ENCODE measurements around the gene EIF3K.
"Not testable (repeated sequence)": the region's sequence is repeated elsewhere in the genome, so short reads cannot be mapped to it uniquely, and the experiment has no call there.

Gene EIF3K

GRCh38 chr19:38597075-38597474 is 21.9 kb upstream of the EIF3K start:
- H3K79me1 ChIP-seq (ENCODE audit: low read length): no peaks in the 10 kb centered on the region
- H2AK5ac ChIP-seq (ENCODE audit: low read length): no peak overlapping the region
- H3K23ac ChIP-seq (ENCODE audit: low read length): no peak overlapping the region
- peaks cover 4% of the 10 kb centered on the region for H3K9me3 ChIP-seq (ENCODE audit: insufficient read depth, low read depth, low read length)
- H3K36me3 ChIP-seq (ENCODE audit: control insufficient read depth in 1 of 2, insufficient read depth in 2 of 2, low read length in 2 of 2): no peaks in the 10 kb centered on the region
- no peak overlapping the region for H4K12ac ChIP-seq (ENCODE audit: low read depth, low read length)
- no peak overlapping the region for H3K14ac ChIP-seq (ENCODE audit: low read length)
- no peak overlapping the region for H3K4ac ChIP-seq (ENCODE audit: low read depth, low read length)
- no peak overlapping the region for H2BK5ac ChIP-seq (ENCODE audit: low read depth, low read length, poor library complexity)
- H3K4me2 ChIP-seq (ENCODE audit: low read length): no peak overlapping the region
- no peak for DNase-seq
- no peak overlapping the region for H2BK120ac ChIP-seq (ENCODE audit: insufficient read depth, low read length, poor library complexity)
- no peak overlapping the region for H4K91ac ChIP-seq (ENCODE audit: low read depth, low read length)
- no peaks in the 10 kb centered on the region for H3K27me3 ChIP-seq (ENCODE audit: insufficient read depth, low read length)
- no peaks in the 10 kb centered on the region for H3K79me2 ChIP-seq (ENCODE audit: control insufficient read depth, insufficient read depth, low read length, poor library complexity)
- no peak overlapping the region for H3K27ac ChIP-seq (ENCODE audit: low read depth, low read length)
- no peak overlapping the region for H3K9ac ChIP-seq (ENCODE audit: low read length)
- H3K4me3 ChIP-seq (ENCODE audit: low read depth, low read length): no peak overlapping the region
- WGBS (ENCODE audit: extremely low coverage, insufficient coverage, insufficient read length): no CpG with 5 or more reads among the region's 11 CpGs
- H2BK12ac ChIP-seq (ENCODE audit: low read length): no peak overlapping the region
- peaks cover 4 to 7% of the 10 kb centered on the region in 2 experiments for H3K4me1 ChIP-seq (ENCODE audit: control insufficient read depth in 1 of 2, insufficient read depth in 2 of 2, low read length in 2 of 2)
- H3K18ac ChIP-seq (ENCODE audit: low read length): no peak overlapping the region
- no peak overlapping the region for H4K8ac ChIP-seq (ENCODE audit: low read depth, low read length)
- no peak overlapping the region for H2AFZ ChIP-seq (ENCODE audit: insufficient read depth, low read length, poor library complexity)

- Histone ChIP-seq H4K91ac (ENCODE audit: low read depth, low read length) (no peak overlapping the region), H2AK5ac (ENCODE audit: low read length) (no peak overlapping the region), H2AFZ (ENCODE audit: insufficient read depth, low read length, poor library complexity) (no peak overlapping the region), H3K4me3 (ENCODE audit: low read depth, low read length) (no peak overlapping the region), H3K79me2 (ENCODE audit: control insufficient read depth, insufficient read depth, low read length, poor library complexity) (no peaks in the 10 kb centered on the region), H4K8ac (ENCODE audit: low read depth, low read length) (no peak overlapping the region), H3K4me2 (ENCODE audit: low read length) (no peak overlapping the region), H4K12ac (ENCODE audit: low read depth, low read length) (no peak overlapping the region), H3K4ac (ENCODE audit: low read depth, low read length) (no peak overlapping the region), H2BK120ac (ENCODE audit: insufficient read depth, low read length, poor library complexity) (no peak overlapping the region), H2BK5ac (ENCODE audit: low read depth, low read length, poor library complexity) (no peak overlapping the region), H3K23ac (ENCODE audit: low read length) (no peak overlapping the region), H3K79me1 (ENCODE audit: low read length) (no peaks in the 10 kb centered on the region), H3K14ac (ENCODE audit: low read length) (no peak overlapping the region), H3K4me1 (ENCODE audit: control insufficient read depth in 1 of 2, insufficient read depth in 2 of 2, low read length in 2 of 2) (peaks cover 4 to 7% of the 10 kb centered on the region in 2 experiments), H3K9ac (ENCODE audit: low read length) (no peak overlapping the region), H3K27ac (ENCODE audit: low read depth, low read length) (no peak overlapping the region), H3K27me3 (ENCODE audit: insufficient read depth, low read length) (no peaks in the 10 kb centered on the region), H3K9me3 (ENCODE audit: insufficient read depth, low read depth, low read length) (peaks cover 4% of the 10 kb centered on the region), H3K18ac (ENCODE audit: low read length) (no peak overlapping the region), H2BK12ac (ENCODE audit: low read length) (no peak overlapping the region), H3K36me3 (ENCODE audit: control insufficient read depth in 1 of 2, insufficient read depth in 2 of 2, low read length in 2 of 2) (no peaks in the 10 kb centered on the region)
- WGBS (ENCODE audit: extremely low coverage, insufficient coverage, insufficient read length): no CpG with 5 or more reads among the region's 11 CpGs
- DNase-seq: no peak
These were observed 19.3 kb upstream of the EIF3K start for GRCh38 chr19:38599722-38600121.

- not testable (repeated sequence) for H3K9me3 ChIP-seq (ENCODE audit: insufficient read depth, low read depth, low read length); H3K4ac ChIP-seq (ENCODE audit: low read depth, low read length); H3K79me1 ChIP-seq (ENCODE audit: low read length); H4K12ac ChIP-seq (ENCODE audit: low read depth, low read length); H2AFZ ChIP-seq (ENCODE audit: insufficient read depth, low read length, poor library complexity); H3K79me2 ChIP-seq (ENCODE audit: control insufficient read depth, insufficient read depth, low read length, poor library complexity); H3K18ac ChIP-seq (ENCODE audit: low read length); H3K27me3 ChIP-seq (ENCODE audit: insufficient read depth, low read length); H2BK120ac ChIP-seq (ENCODE audit: insufficient read depth, low read length, poor library complexity); H3K27ac ChIP-seq (ENCODE audit: low read depth, low read length); H3K4me3 ChIP-seq (ENCODE audit: low read depth, low read length); H4K8ac ChIP-seq (ENCODE audit: low read depth, low read length); H3K14ac ChIP-seq (ENCODE audit: low read length); H2BK12ac ChIP-seq (ENCODE audit: low read length); H3K4me2 ChIP-seq (ENCODE audit: low read length); H4K91ac ChIP-seq (ENCODE audit: low read depth, low read length); DNase-seq; H3K23ac ChIP-seq (ENCODE audit: low read length); H2BK5ac ChIP-seq (ENCODE audit: low read depth, low read length, poor library complexity); H3K36me3 ChIP-seq (ENCODE audit: control insufficient read depth in 1 of 2, insufficient read depth in 2 of 2, low read length in 2 of 2); H2AK5ac ChIP-seq (ENCODE audit: low read length); H3K4me1 ChIP-seq (ENCODE audit: control insufficient read depth in 1 of 2, insufficient read depth in 2 of 2, low read length in 2 of 2); H3K9ac ChIP-seq (ENCODE audit: low read length)
- WGBS (ENCODE audit: extremely low coverage, insufficient coverage, insufficient read length): no CpG with 5 or more reads among the region's 5 CpGs
These were observed 16.1 kb upstream of the EIF3K start for GRCh38 chr19:38602856-38603255.

- Histone ChIP-seq H3K36me3 (ENCODE audit: control insufficient read depth in 1 of 2, insufficient read depth in 2 of 2, low read length in 2 of 2) (no peaks in the 10 kb centered on the region), H3K9me3 (ENCODE audit: insufficient read depth, low read depth, low read length) (peaks cover 3% of the 10 kb centered on the region), H3K4ac (ENCODE audit: low read depth, low read length) (no peak overlapping the region), H3K14ac (ENCODE audit: low read length) (no peak overlapping the region), H3K9ac (ENCODE audit: low read length) (no peak overlapping the region), H4K91ac (ENCODE audit: low read depth, low read length) (no peak overlapping the region), H3K27me3 (ENCODE audit: insufficient read depth, low read length) (no peaks in the 10 kb centered on the region), H2AK5ac (ENCODE audit: low read length) (no peak overlapping the region), H3K79me2 (ENCODE audit: control insufficient read depth, insufficient read depth, low read length, poor library complexity) (no peaks in the 10 kb centered on the region), H3K4me3 (ENCODE audit: low read depth, low read length) (no peak overlapping the region), H2BK120ac (ENCODE audit: insufficient read depth, low read length, poor library complexity) (no peak overlapping the region), H3K79me1 (ENCODE audit: low read length) (no peaks in the 10 kb centered on the region), H2BK12ac (ENCODE audit: low read length) (no peak overlapping the region), H3K18ac (ENCODE audit: low read length) (no peak overlapping the region), H3K4me1 (ENCODE audit: control insufficient read depth in 1 of 2, insufficient read depth in 2 of 2, low read length in 2 of 2) (no peaks in the 10 kb centered on the region), H2BK5ac (ENCODE audit: low read depth, low read length, poor library complexity) (no peak overlapping the region), H3K4me2 (ENCODE audit: low read length) (no peak overlapping the region), H3K23ac (ENCODE audit: low read length) (no peak overlapping the region), H2AFZ (ENCODE audit: insufficient read depth, low read length, poor library complexity) (no peak overlapping the region), H4K8ac (ENCODE audit: low read depth, low read length) (no peak overlapping the region), H4K12ac (ENCODE audit: low read depth, low read length) (no peak overlapping the region), H3K27ac (ENCODE audit: low read depth, low read length) (no peak overlapping the region)
- no CpG with 5 or more reads among the region's 6 CpGs for WGBS (ENCODE audit: extremely low coverage, insufficient coverage, insufficient read length)
- DNase-seq: no peak
These were observed 12.9 kb upstream of the EIF3K start for GRCh38 chr19:38606131-38606530.

Measured in trophoblast cell (in vitro differentiated cells and primary cell).